Activated T-cell treated with anti-CD3 and anti-CD28 coated beads for 24 hours (primary cell): ENCODE measurements around the gene BORCS8.
A peak's percentile ranks its signal among the peaks of the same experiment; 100 is the strongest.

Source experiments
- DNase-seq: peaks from one replicate; pipeline ENCODE4 v3.0.0-alpha.2; 2020; ENCODE audit warnings: low read depth

Gene BORCS8

DNA sequence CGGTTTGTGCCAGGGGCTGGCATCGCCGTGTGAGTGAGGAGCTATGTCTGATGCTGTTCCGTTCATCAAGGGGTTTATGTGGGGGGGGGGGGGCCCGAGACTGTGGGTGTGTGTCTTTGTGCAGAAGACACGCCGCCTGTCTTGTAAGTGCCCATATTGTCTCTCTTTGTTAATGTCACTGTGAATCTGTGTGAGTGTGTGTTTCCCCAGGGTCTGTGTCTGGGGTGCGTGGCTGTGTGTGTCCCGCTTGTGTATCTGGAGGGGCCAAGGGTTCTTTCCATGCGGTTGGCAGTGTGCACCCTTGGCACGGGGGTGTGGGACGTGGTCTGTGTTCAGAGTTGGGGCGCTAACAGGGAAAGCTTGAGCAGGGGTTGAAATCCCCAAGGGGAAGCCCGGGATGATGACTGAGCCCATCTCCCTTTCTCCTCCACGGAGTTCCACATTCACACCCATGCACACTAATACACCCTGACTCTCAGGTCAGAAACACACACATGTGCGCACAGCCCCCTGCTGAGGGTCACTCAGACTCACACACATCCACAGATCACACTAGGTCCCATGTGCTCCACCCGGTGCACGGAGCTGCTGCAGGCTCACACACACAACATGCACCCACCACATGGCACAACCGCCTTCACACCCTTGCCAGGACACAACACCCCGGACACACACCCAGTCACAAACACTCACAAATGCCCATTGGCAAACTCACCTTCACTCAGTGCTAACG, 21.6 kb upstream of the BORCS8 start:
- no peak for DNase-seq

DNA sequence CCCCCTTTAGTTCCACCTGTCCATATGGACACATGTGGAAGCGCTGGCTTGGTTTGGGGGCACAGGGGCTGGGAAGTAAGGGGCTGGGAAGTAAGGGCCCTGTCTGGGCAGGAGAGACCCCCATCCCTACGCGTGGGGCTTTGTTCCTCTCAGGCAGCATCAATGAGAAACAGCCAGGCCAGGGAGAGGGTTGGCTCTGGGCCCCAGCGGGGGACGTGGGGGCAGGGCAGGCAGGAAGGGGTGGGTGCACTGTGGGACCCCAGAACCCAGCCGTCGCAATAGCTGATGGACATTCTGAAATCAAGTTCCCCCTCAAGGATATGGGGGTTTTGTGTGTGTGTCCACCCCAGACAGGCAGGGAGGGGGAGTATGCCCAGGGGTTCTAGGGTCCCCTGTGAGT, 21.0 kb upstream of the BORCS8 start:
- DNase-seq = no peak

DNA sequence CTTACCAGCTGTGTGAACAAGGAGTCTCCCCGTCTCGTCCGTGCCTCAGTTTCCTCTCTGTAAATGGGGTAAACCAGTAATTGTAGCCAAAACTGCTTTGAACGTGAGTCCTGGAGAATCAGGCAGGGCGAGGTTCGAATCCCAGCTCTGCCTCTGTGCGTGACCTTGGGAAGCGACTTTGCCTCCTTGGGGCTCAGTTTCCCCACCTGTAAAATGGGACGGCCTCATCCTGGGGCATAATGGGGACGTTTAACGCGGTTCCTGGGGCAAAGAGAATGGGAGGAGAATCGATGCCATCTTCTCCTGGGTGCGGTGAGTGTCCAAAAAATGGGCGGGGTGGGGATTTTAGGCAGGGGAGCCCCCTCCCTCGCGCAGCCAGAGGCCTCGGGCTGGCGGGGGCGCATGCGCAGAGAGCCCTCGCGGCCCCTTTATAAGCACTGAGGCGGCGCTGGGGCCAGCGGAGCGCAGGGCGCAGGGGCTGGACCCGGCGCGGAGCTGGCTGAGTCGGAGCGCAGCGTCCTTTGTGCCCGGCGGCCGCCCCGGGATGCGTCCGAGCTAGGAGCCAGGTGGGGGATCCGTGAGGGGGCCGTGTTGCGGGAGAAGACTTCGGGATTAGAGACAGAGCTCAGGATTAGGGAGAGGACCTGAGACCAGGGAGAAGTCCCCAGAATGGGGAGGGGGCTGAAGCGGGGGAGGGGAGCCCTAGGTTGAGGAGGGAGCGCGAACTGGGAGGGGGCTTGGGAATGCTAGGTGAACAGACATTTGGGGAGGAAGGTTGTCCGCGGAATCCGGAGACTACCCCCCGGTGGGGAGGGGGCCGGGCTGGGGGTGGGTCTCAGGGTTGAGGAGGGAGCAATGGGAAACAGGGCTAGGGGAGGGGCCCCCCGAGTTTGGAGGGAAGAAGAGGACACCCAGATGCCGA, 19.8 kb upstream of the BORCS8 start, which contains the start of gene NCAN:
TSS of gene NCAN (plus strand) at position 460 of the 922 bp plus-strand sequence. CDS start 4,996 bp downstream, outside the sequence.
- DNase-seq = no peak

DNA sequence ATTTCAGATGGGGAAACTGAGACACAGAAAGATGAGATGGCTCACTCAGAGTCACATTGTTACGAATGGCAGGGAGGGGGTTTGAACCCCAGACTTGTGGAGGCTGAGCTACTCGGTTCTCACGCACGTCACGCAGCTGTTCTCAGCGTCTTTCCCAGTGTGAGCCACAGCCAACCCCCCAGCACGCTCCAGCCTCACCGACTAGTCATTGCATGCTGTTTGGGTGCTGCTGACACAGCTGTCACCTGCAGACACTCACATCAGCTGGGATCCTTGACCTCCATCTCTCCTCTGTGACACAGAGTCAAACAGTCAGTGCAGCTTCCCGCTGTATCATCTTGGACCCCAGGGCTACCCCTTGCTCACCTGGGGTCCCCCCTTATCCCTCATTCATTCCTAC, 17.4 kb upstream of the BORCS8 start:
- DNase-seq = no peak

DNA sequence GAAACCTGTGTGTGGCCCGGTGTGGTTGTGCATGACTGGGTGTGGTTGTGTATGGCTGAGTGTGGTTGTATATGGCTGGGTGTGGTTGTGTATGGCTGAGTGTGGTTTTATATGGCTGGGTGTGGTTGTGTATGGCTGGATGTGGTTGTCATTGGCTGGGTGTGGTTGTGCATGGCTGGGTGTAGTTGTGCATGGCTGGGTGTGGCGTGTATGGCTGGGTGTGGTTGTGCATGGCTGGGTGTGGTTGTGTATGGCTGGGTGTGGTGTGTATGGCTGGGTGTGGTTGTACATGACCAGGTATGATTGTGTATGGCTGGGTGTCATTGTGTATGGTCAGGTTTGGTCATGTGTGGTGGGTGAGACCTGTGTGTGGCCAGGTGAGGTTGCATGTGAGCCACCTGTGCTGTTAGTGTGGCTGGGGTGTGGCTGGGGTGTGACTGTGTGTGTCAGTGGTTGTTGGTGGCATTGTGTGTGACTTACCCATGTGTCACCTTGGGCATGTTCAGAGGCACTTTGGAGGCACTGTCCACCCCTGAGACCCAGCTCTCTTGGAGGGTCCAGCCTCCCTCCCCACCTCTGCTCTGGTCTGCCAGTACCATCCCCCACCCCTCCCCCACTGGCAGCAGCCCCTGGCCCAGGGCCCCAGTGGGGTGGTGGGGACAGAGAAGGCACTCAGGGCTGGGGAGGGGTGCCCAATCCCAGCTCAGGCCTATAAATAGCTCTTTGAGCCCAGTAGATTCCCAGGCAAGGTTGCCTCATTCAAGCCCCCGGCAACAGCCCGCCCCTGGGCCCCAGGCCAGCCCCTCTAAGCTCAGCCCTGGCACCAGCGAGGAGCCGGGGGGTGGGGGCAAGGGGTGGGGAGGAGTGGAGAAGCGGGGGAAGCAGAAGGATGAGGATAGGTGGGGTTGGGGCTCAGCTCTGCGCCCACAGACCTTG, 16.0 kb upstream of the BORCS8 start:
- no peak for DNase-seq

DNA sequence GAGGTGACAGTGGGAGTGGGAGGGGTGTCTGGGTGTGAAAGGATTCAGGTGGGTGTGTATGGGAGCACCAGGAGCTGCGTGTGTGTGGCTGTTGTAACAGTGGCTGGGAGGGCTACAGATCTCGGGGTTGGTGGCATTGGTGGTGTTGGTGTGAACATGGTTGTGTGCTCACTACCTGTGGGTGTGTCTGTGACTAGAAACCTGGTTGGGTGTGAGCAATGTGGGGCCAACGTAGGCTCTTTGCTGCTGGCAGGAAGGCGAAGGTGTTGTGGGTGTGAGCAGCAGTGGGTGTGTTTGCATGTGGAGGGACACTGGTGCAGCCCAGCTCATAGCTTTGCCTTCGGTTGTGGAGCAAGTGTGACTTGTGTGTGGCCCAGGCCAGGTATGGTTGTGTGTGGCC, 15.0 kb upstream of the BORCS8 start:
- DNase-seq = no peak

DNA sequence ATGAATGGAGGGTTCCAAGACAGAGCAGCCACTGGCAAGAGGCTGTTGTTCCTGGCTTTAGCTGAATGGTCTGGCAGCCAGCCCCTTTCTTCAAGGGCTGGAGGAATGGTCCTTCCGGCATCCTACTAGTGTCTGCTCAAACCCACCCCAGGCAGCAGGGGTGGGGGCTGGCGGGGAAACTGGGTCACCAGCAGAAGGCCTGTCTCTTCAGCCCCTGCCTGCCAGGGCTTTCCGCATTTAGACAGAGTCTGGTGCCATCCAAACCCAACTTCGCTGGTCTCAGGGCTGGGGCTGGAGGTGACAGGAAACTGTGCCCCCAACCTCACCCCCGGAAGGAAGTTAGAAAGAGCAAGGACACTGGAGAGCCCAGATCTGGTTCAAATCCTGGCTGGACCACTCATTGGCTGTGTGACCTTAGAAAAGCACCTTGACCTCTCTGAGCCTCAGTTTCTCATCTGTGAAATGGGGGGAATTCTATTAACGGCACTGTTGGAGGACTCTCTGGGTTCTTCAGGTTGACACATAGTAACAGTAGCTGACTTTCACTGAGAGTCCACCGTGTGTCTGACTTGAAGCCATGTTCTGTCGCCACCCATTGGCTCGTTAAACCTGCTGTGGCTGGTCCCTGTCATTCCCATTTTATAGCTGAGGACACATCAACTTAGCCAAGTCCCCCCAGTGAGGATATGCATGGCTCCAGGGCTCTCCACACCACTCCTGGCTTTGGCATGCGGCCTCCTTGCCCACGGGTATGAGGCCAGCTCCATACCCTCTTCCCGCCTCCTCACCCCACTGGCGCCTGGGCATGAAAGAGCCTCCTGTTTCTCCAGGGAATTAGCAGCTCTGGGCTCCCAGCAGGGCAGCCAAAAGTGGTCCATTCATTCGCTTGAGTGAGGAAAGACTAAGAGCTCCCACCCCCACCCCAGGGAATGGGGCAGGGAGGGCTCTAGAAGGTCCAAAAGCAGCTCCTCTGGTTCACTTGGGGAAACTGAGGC, 13.8 kb upstream of the BORCS8 start:
- no peak for DNase-seq

DNA sequence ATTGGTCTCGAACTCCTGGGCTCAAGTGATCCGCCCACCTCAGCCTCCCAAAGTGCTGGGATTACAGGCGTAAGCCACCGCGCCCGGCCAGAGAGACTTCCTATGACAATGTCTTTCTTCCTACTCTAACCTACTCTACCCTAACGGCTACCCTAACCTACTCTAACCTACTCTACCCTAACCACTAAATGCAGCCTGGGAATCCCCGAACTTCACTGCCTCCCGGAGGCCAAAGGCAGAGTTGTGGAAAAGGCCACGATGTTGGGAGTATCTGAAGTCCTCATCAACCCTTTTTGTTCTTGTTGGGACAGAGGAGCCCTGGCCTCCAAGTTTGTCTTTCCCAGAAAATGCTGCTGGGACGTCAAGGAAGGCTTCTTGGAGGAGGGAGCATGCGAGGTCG, 12.2 kb upstream of the BORCS8 start:
- no peak for DNase-seq

DNA sequence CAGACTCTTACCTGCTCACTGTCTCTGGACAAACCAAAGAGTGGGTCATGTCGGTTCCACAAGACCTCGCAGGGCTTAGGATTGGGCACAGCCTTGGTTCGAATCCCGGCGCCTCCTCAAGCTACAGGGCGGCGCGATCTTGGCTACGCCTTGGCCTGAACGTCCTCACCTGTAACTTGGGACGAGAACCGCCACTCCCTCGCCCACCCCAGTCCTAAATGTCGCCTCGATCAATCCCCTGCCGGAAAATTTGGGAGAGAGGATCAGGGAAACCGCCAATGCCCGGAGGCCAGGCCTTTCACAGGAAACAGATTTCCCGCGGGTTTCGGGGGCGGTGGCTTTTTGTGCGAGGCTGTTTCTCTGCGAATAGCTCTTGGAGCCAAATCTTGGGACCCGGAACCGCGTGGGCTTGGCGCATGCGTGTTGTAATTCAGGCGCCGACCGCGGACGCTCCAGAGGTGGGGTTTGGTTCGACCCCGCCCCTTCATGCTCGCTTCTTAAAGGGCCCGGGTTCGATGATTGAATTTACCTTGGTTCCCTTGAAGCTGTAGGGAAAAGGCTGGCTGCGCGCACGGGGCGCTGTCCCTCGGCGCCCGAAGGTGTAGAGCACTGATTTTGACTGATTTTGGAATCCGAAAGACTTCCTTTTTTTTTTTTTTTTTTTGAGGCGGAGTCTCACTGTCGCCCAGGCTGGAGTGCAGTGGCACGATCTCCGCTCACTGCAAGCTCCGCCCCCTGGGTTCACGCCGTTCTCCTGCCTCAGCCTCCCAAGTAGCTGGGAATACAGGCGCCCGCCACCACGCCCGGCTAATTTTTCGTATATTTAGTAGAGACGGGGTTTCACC, 11.3 kb upstream of the BORCS8 start, which contains the start of gene NR2C2AP:
TSS of gene NR2C2AP (minus strand) at position 403 of the 845 bp plus-strand sequence. CDS start at position 49, 354 bp downstream.
- DNase-seq = peak; percentile 93

DNA sequence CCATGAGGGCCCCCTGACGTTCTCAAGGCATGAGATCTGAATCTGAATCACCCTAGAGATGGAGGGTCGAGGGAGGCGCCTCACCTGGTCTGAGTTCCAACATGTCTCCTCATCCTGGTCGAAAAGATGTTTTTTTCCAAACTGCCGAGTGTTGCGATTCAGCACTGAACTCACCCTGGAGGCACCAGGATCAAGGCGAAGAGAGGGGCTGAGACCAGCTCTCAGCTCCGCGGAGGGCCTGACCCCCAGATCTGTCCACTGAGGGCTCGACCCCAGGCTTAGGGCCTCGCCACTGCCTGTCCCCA, 10.7 kb upstream of the BORCS8 start:
- no peak for DNase-seq

DNA sequence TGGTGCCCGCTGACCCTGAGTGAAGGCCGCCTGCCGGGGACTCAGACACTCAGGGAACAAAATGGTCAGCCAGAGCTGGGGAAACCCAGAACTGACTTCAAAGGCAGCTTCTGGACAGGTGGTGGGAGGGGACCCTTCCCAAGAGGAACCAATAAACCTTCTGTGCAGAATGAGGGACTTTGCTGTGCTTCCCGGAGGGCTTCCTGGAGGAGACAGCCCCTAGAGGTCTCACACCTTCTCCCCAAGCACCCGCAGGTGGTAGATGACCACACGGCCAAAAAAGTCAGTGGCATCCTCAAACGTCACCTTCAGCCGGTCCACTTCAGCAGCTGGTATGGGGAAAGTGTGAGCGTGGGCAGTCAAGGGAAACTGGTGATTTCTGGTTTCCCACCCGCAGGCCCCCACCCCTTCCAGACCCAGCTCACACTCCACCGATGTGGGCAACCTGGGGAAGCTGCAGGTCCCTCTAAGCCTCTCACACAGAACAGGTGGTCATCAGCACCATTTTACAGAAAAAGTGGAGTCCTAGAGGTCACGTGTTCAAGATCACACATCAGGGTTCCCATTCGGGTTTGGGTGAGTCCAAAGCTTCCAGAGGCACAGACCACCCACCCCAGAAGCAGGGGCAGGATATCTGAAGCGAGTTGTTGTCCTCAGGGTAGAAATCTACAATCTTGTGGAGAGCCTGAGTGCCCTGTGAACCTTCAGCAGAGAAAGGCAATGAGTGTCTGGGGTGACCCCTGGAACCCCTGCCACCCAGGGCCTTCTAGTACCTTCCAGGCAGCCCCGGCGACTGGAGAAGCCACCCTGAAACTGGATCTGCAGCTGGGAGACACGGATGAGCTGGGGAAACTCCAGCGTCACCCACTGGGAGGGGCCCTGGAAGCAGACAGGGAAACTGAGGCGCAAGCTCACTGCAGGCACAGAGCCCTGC, 10.0 kb upstream of the BORCS8 start:
- DNase-seq = no peak

DNA sequence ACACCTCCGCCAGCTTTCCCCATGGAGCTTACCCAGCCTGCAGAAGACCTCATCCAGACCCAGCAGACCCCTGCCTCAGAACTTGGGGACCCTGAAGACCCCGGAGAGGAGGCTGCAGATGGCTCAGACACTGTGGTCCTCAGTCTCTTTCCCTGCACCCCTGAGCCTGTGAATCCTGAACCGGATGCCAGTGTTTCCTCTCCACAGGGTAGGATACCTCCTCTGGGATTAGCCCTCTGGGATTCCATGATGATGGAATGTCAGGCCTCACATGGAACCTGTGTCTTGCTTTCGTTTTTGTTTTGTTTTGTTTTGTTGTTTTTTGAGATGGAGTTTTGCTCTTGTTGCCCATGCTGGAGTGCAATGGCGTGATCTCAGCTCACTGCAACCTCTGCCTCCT, 2.0 kb upstream of the BORCS8 start:
- no peak for DNase-seq

DNA sequence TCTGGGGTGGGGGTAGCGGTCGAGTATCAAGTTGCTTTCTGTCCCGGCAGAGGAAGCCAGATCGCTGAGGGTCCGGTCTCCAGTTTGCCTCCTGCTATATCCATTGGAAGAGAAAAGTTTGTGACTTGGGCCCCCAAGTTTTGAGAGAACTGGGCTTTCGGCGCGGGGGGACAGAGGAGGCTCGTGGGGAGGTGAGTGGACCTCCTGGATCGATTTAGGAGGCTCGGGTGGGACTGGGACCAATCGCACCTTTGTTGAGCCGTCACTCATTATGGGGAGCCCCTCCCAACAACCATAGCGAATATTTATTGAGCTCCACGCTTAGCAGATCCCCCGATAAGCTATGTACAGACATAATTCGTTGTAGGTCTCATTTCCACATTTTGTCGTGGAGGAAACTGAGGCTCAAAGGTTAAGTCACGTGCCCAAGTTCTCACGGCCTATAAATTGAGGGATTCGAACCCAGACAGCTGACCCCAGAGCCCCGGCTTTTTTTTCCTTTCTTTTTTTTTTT, 1.0 kb upstream of the BORCS8 start:
- DNase-seq = no peak

DNA sequence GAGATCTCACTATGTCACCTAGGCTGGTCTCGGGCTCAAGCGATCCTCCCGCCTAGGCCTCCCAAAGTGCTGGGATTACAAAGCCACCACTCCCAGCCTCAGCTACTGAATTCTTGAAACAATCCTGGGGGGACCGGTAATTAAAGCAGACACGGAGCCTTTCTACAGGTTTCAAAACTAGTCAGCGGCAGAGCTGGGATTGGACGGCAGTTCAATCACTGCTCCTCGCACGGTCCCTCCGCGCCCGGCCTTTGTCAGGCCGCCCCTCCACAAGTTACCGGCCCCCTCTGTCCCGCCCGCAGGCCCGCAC, 229 bp downstream of the BORCS8 start:
- no peak for DNase-seq

DNA sequence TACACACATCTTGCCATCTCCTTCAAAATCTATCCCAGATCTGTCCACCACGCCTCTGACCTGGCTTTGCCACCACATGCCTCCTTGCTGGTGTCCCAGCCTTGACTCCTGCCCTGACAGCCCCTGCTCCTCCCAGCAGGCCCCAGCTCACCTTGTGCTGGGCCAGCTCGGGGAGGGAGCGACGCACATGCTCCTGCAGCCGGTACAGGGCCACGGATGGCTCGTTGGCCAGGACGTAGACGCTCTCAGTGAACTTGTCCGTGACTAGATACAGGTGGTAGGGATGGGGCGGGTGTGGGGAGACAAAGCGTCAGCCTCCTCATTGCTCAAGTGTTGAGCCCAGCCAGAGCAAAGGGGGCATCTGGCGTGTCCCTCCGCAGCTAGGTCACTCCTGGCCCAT, 5.2 kb downstream of the BORCS8 start:
- DNase-seq = no peak

DNA sequence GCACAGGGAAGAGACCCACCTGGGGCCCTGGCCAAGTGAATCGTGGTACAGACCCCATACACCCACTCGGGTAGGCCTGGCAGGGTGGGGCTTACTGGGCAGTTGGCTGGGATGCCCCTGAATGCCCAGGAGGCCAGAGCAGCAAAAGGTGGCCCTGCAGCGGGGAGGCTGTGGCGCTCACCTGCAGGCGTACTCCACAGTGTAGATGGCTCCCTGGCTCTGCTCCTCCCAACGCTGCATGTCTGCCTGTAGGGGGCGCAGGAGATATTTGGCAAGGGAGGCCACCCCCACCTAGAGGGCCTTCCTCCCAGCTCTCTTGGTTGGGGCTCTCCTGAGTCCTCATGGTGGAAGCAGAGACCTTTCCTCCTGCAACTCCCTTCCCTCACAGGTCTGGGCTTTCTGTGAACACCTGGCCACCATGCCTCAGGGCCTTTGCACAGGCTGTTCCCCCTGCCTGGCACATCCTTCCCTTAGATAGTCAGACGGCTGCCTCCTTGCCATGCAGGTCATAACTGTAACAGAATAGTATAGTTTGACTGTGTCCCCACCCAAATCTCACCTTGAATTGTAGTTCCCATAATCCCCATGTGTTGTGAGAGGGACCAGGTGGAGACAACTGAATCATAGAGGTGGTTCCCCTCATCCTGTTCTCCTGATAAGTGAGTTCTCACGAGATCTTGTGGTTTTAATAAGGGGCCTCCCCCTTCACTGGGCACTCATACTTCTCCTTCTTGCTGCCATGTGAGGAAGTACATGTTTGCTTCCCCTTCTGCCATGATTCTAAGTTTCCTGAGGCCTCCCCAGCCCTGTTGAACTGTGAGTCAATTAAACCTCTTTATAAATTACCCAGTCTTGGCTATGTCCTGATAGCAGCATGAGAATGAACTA, 5.9 kb downstream of the BORCS8 start:
- peak; percentile 47 for DNase-seq

DNA sequence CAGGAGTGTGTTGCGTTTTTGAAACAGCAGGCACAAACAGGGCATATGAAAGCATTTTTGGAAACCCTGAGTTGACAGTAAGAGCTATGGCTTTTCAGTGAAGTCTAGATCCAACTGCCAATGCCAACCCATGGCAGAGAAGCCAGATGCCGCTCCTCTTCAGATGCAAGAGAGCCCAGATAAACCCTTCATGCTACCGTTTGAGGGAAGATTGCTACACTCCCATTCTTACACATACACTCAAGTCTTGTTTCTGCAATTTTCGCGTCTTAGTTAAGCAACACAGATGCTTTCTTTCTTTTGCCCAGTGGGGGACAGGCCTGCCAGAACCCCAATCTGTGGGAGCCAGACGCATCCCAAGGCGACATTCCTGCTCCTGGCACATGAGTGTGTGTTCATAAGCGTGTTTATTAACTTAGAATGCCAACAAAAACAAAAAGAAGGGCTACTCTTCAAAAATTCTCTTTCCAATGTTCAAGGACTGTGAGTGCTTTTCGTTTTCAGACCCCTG, 10.4 kb downstream of the BORCS8 start:
- no peak for DNase-seq
